Stimulated activated CD4-positive, alpha-beta T cell treated with anti-CD3 and anti-CD28 coated beads, Interleukin-1b, Interleukin-23, amount 100 ng/mL, for 1 hour (primary cell): ENCODE measurements around the gene DCD.

Source experiments
- DNase-seq, 2 donors: peaks; one replicate each; pipeline ENCODE4 v3.0.0-alpha.2; 2020; ENCODE audit warnings: low read depth in 2 of 2

Gene DCD

DNA sequence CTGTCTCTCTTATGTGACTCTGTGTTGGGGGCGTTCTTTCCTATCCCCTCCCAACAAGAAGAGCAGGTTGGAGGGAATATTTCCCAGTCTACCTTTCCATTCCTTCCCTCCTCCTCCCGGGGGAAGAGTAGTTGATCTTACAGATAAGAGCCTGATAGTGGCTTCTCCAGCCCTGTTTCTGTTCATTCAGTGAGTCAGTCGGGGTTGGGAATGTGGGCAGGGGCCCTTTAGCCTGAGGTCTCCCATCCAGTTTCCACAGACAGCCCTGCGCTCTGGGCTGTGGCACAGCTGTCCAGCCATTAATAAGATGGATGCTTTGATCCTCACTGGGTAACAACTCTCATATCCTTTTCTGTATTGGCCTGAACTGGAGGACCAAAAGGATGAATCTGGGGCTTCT lies 41.6 kb downstream of the DCD start:
- DNase-seq = no peak

- no peak for DNase-seq
These were observed 42.8 kb downstream of the DCD start for GRCh38 chr12:54605138-54605970.

- no peak for DNase-seq
These were observed 43.7 kb downstream of the DCD start for GRCh38 chr12:54604436-54604835.

- no peak for DNase-seq
These were observed 44.3 kb downstream of the DCD start for GRCh38 chr12:54603872-54604271.

GRCh38 chr12:54603173-54603814 lies 44.9 kb downstream of the DCD start:
- DNase-seq = peak; percentile 19 to 33

- no peak for DNase-seq
These were observed 45.5 kb downstream of the DCD start for GRCh38 chr12:54602661-54603060.

DNA sequence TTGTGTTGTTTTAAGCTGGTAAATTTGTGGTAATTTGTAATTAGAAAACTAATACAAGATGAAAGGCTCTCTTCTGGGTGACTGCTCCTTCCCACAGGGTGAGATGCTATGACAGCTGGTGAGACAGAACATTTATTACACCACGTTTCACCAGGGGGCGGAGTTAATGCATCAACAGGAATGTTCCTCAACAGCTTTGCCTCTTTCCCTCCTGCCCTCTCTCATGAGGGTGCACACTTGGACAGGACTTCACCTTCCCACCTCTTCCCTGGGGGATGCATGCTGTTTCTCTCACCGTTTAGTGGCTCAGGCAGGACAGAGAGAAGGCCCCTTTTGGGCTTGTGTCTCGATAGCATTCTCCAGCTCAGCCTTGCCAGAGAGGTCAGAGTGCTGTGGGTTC lies 46.3 kb downstream of the DCD start:
- no peak for DNase-seq

GRCh38 chr12:54598970-54599369 lies 49.2 kb downstream of the DCD start:
- no peak for DNase-seq

GRCh38 chr12:54596526-54596946 lies 51.6 kb downstream of the DCD start:
- DNase-seq = peak in 1 of 2 donors; percentile 37

DNA sequence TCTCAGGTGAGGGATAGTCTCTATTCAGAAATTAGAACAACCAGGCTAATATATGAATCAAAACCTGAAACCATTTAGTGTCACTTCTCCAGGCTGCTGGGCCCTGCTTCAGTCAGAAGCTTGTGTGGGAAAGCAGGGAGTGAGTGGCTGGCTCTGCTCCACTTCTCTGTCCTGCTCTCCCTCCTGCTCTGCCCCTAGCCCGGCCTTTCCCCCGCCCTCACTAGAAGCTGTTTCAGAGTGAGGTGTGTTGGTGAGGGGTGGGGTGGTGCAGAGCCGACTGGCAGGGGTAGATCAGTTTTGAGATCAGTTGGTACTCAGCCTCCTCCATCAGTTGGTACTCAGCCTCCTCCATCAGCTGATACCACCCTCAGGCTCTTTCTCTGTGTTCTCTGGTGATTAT lies 52.7 kb downstream of the DCD start:
- no peak for DNase-seq
